ENCODE data around the gene SLC26A4.

SLC26A4 gene

GRCh38 chr7:107754642-107755041 is 94.0 kb downstream of the SLC26A4 start:
- DNase-seq = no peak

- DNase-seq = no peak
Observed at GRCh38 chr7:107758667-107759066, 98.0 kb downstream of the SLC26A4 start.

GRCh38 chr7:107767391-107767790 is 106.8 kb downstream of the SLC26A4 start:
- no peak for DNase-seq
